Femur (tissue), 1 donor: Measurements from ENCODE around the gene SLC7A5.
"Not testable (repeated sequence)": the region's sequence is repeated elsewhere in the genome, so short reads cannot be mapped to it uniquely, and the experiment has no call there.

Experiments
- DNase-seq: peaks from one replicate; pipeline ENCODE4 v3.0.0-alpha.2; 2017

Gene SLC7A5

DNA sequence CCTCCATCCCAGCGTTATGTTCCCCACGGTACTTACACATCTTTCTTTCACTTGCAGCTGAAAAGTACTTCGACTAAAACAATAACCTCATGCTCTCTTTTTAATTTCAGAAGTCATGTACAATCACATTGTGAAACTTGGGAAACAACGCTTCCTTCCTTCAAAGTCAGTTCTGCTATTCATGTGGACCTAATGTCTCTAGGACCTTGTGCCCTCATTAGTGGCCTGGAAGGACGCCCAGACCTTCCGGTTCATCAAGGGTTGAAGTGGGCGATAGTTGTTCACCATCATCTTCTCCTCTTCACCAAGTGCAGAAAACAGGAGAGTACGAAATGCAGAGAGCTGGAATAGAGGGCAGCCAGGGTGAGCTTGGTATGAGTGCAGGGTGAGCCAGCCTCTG, 18.6 kb upstream of the SLC7A5 start:
- DNase-seq: not testable (repeated sequence)

GRCh38 chr16:87885371-87885967, 16.2 kb upstream of the SLC7A5 start:
- DNase-seq: not testable (repeated sequence)

GRCh38 chr16:87882436-87883019, 13.2 kb upstream of the SLC7A5 start:
- no peak for DNase-seq

GRCh38 chr16:87881324-87882200, 12.3 kb upstream of the SLC7A5 start:
- DNase-seq: no peak

- DNase-seq: no peak
These were observed 10.9 kb upstream of the SLC7A5 start for GRCh38 chr16:87880117-87880696.

DNA sequence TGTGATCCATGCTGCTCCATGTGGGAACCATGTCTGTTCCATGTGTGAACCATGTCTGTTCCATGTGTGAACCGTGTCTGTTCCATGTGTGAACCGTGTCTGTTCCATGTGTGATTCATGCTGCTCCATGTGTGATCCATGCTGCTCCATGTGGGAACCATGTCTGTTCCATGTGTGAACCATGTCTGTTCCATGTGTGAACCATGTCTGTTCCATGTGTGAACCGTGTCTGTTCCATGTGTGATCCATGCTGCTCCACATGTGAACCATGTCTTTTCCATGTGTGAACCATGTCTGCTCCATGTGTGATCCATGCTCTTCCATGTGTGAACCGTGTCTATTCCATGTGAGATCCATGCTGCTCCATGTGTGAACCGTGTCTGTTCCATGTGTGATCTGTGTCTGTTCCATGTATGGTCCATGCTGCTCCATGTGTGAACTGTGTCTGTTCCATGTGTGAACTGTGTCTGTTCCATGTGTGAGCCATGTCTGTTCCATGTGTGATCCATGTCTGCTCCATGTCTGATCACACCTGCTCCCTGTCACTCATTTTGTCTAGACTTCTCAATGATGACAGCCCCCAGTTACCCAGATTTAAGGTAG, 10.2 kb upstream of the SLC7A5 start:
- not testable (repeated sequence) for DNase-seq

GRCh38 chr16:87878704-87879103, 9.4 kb upstream of the SLC7A5 start:
- no peak for DNase-seq

- DNase-seq: no peak
These were observed 8.7 kb upstream of the SLC7A5 start for GRCh38 chr16:87877942-87878507.

- DNase-seq: no peak
These were observed 5.5 kb upstream of the SLC7A5 start for GRCh38 chr16:87874639-87875427.

- peak; percentile 40 for DNase-seq
These were observed 1.3 kb upstream of the SLC7A5 start for GRCh38 chr16:87870418-87871291.

DNA sequence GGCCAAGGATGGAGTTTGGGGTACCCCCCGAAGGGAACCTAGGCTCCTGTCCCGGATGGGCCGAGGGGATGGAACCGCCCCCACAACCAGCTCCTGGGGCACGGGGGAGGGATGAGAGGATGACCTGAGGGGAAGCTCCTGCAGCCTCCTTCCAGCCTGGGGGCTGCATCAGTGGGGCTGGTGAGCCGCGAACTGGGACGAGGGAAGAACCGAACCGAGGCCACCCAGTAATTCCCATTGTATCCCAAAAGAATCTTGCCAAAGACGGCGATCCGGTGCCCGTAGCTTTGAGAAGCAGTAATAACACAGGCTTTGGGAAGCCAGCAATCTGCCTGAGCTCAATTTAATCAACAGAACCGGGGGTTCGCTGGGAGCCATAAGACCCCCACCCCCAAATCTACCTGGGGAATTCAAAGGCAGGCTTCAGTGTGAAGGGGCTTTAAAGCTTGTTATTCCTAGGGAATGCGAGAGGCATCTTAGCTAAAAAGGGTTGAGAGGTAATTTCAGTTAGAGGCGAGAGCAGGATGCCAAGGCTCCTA, 641 bp upstream of the SLC7A5 start:
- DNase-seq: not testable (repeated sequence)

DNA sequence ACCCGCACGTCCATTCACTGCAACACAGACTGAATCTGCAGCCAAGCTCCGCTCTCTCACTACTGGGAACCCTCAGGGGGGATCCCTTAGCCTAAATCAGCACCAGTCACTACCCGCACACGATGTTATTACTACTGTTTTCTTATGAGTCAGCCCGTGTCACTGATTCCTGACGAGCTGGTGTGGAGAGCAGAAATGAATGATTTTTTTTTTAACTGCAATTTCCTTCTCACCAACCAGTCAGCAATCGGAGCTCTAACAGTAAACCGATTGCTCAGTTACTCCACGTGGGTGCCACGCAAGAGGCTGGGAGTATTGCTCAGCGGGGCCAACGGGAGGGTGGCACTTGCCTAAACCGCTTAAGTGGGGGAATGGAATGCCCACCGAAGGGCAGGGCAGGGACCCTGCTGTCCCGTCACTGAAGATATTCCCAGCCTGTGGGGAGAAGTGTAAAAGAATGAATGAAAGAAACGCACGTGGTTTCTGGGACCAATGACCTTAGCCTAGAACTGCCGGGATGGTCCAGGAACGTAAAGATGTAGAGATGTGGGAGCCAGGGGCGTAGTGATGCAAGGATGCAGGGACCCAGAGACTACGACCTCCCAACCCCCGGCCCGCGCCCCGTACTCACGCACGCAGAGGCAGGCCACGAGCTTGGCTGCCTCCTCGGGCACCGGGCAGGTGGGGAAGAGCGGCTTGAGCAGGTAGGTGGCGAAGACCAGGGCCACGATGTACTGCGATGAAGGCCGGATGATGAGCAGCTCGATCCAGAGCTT, 865 bp downstream of the SLC7A5 start:
- peak; percentile 44 for DNase-seq

DNA sequence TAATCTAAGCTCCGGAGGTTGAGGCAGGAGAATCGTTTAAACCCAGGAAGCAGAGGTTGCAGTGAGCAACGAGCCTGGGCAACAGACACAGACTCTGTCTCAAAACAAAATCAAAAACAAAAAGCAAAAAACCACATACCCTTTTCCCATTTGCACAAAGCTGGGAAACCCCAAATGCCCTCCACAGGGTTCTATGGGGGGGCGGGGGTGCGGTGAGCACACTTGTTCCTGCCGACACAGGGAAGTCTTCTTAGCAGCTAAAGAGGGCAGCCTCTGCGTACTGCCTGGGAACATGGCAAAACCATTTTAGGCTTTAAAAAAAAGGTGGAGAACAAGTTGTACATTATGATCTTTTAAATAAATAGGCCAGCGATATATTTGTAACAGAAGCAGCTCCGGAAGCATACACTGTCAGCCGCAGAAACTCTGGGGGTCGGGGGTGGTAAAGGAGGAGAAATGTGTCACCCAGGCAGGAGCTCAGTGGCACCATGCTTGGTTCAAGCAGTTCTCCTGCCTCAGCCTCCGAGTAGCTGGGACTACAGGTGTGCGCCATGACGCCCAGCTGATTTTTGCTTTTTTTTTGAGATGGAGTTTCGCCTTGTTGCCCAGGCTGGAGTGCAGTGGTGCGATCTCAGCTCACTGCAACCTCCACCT, 3.3 kb downstream of the SLC7A5 start:
- not testable (repeated sequence) for DNase-seq

DNA sequence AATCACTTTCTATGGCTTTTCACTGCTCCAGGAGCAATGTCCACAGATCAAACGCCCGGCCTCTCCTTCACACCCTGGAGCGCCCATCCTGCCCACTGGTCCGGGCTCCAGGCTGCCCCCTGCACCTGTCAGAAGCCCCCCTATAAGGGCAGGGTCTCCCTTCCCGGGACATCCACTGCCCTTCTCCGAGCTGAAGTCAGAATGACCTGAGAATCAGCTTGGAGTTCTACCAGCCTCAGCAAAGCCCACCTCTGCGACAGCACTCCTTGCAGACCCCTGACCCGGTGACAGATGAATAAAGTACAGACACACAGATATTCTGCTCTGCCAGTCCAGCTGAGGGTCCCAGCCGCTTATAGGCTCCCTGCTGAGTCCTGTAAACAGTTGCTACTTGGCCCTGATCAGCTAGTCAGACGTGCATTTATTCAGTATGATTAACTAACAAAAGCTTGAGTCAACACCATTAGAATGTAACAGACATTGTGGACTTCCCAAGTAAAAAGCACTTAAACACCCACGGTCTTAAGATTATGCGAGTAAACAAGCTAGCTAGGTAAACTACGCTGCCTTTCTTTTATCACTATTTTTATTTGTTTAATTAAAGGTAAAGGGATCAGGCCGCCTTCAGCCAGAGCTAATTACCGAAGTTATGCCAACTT, 4.8 kb downstream of the SLC7A5 start:
- DNase-seq: no peak

DNA sequence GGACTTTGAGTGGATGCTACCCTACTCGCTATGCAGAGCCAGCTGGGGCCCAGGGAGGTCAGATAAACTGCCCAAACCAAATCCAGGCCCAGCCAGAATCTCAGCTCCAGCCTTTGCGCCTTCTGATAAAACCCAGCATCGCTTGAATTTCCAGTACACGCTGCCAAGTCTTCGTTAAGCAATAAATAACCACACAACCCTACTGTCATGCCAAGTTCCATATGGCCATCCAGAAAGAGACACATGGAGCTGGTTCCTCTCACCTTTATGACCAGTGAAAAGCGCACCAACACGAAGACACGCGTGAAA, 6.0 kb downstream of the SLC7A5 start:
- DNase-seq: not testable (repeated sequence)

- not testable (repeated sequence) for DNase-seq
These were observed 6.5 kb downstream of the SLC7A5 start for GRCh38 chr16:87862597-87863326.

- not testable (repeated sequence) for DNase-seq
These were observed 7.8 kb downstream of the SLC7A5 start for GRCh38 chr16:87861300-87862099.
